K562 (cell line): Measurements from ENCODE around the gene NR2F2.

ENCODE experiments used
- FOXP1 ChIP-seq: sonication (generic); formaldehyde crosslinking; IDR thresholded peaks from 2 replicates; pipeline ENCODE4 v1.8.0; 2022; ENCODE audit warnings: mild to moderate bottlenecking, missing genetic modification reagents
- MAFG ChIP-seq: fragments of 450-650 bp; conservative IDR thresholded peaks from 2 replicates; pipeline ENCODE4 v1.6.1; 2016; ENCODE audit warnings: missing genetic modification characterization, missing compliant biosample characterization
- MAX ChIP-seq: sonication (generic); formaldehyde crosslinking; IDR thresholded peaks from 2 replicates; pipeline ENCODE4 v1.9.0; 2022; ENCODE audit warnings: mild to moderate bottlenecking, missing genetic modification reagents
- NR4A1 ChIP-seq, 2 experiments: fragments of 250-450 bp in 1 of 2; fragments of 450-650 bp in 1 of 2; sonication (Bioruptor Pico) in 1 of 2; IDR thresholded peaks; 2 replicates each; pipeline versions ENCODE4 v1.4.0 to v1.6.1; 2016 to 2020; ENCODE audit warnings: mild to moderate bottlenecking in 2 of 2, missing compliant biosample characterization in 1 of 2, missing genetic modification characterization in 1 of 2, moderate library complexity in 1 of 2
- REST ChIP-seq, 2 experiments: fragments of 450-650 bp; formaldehyde crosslinking in 1 of 2; IDR thresholded peaks; 2 replicates each; pipeline versions ENCODE4 v1.4.0 to v1.6.1; 2014 to 2020; ENCODE audit warnings: mild to moderate bottlenecking in 2 of 2, borderline replicate concordance in 1 of 2, low read depth in 1 of 2
- YY1 ChIP-seq, 3 experiments: IDR thresholded peaks; 2 replicates each; pipeline ENCODE4 v1.6.1; 2011; ENCODE audit warnings: low read length in 2 of 3, mild to moderate bottlenecking in 2 of 3, moderate library complexity in 2 of 3, borderline replicate concordance in 1 of 3, control low read depth in 1 of 3, low read depth in 1 of 3; ENCODE audit not compliant: insufficient read depth in 3 of 3, insufficient replicate concordance in 2 of 3, control insufficient read depth in 1 of 3, insufficient read length in 1 of 3; ENCODE audit errors: extremely low read depth in 1 of 3
- ZNF175 ChIP-seq: fragments of 200-800 bp; sonication (Bioruptor generic); IDR thresholded peaks from 2 replicates; pipeline ENCODE4 v1.6.1; 2016; ENCODE audit warnings: low read depth, mild to moderate bottlenecking, missing genetic modification characterization, missing compliant biosample characterization
- ZNF232 ChIP-seq: sonication (generic); formaldehyde crosslinking; IDR thresholded peaks from 2 replicates; pipeline ENCODE4 v1.8.0; 2022; ENCODE audit warnings: mild to moderate bottlenecking, missing genetic modification reagents

GRCh38 chr15:96366526-96366877 lies 36.0 kb downstream of the NR2F2 start:
- TF ChIP-seq FOXP1 (no peak), ZNF175 (no peak), YY1 (IDR thresholded peaks at IDR 0.05; ENCODE audit: borderline replicate concordance in 1 of 3, control insufficient read depth in 1 of 3, extremely low read depth in 1 of 3, insufficient read depth in 3 of 3, insufficient read length in 1 of 3, insufficient replicate concordance in 2 of 3, low read depth in 1 of 3, low read length in 2 of 3) (no peak), MAX (CRISPR knock-in tag) (no peak), MAFG (tag) (no peak), NR4A1 (CRISPR knock-in tag; IDR thresholded peaks at IDR 0.05) (no peak), NR4A1 (tag; IDR thresholded peaks at IDR 0.05) (no peak), REST (IDR thresholded peaks at IDR 0.05; ENCODE audit: borderline replicate concordance) (no peak), REST (CRISPR knock-in tag; IDR thresholded peaks at IDR 0.05; ENCODE audit: low read depth) (no peak), ZNF232 (CRISPR knock-in tag) (no peak)
